H1 (cell line): Measurements from ENCODE around the gene FBN3. TPM values are rescaled to one million over a fixed set of nuclear protein-coding genes. Genes with fewer than 3 reads are reported as not detected.

Experiments used
- CTCF ChIA-PET: fragments of 300-600 bp; sonication (Branson Sonifier 250); formaldehyde crosslinking; loops from one replicate; lab custom pipeline; 2021; ENCODE audit not compliant: partially characterized antibody; lab: Charles Lee
- POLR2A ChIA-PET: fragments of 300-600 bp; sonication (Branson Sonifier 250); formaldehyde crosslinking; loops from one replicate; lab custom pipeline; 2021; ENCODE audit warnings: inconsistent platforms; ENCODE audit not compliant: partially characterized antibody; lab: Charles Lee
- DNase-seq, 2 experiments: peaks; one replicate each; pipeline versions ENCODE4 v3.0.0 to v3.0.0-alpha.2; 2010 to 2022; ENCODE audit warnings: low spot score in 2 of 2, low read depth in 1 of 2, mixed read lengths in 1 of 2
- FAIRE-seq: peaks from 2 replicates; lab custom pipeline; 2011; peaks lifted over from hg19 to GRCh38; lab: Jason Lieb, UNC
- H2AFZ ChIP-seq: 2 replicates; pipeline ENCODE4 v1.8.1; 2012; ENCODE audit warnings: low read length, inconsistent platforms
- H2AK5ac ChIP-seq: 2 replicates; pipeline ENCODE4 v1.6.1; 2013; ENCODE audit warnings: low read depth, low read length
- H2BK120ac ChIP-seq: replicated peaks from 2 replicates; pipeline ENCODE3; 2013; ENCODE audit warnings: low read depth, low read length, inconsistent platforms
- H2BK12ac ChIP-seq: 2 replicates; pipeline ENCODE4 v1.6.1; 2013; ENCODE audit warnings: low read depth, low read length
- H2BK15ac ChIP-seq: 2 replicates; pipeline ENCODE4 v1.6.1; 2013; ENCODE audit warnings: low read length
- H2BK20ac ChIP-seq: 2 replicates; pipeline ENCODE4 v1.6.1; 2013; ENCODE audit warnings: low read length
- H2BK5ac ChIP-seq: 2 replicates; pipeline ENCODE4 v1.6.1; 2013; ENCODE audit warnings: low read depth, low read length
- H3K14ac ChIP-seq: 2 replicates; pipeline ENCODE4 v1.6.1; 2013; ENCODE audit warnings: inconsistent platforms; ENCODE audit not compliant: insufficient read length
- H3K18ac ChIP-seq: 2 replicates; pipeline ENCODE4 v1.6.1; 2013; ENCODE audit warnings: low read length; ENCODE audit errors: extremely low read depth
- H3K23ac ChIP-seq: 2 replicates; pipeline ENCODE4 v1.6.1; 2013; ENCODE audit warnings: inconsistent platforms; ENCODE audit not compliant: insufficient read length
- H3K23me2 ChIP-seq: 2 replicates; pipeline ENCODE4 v1.6.1; 2013; ENCODE audit warnings: low read depth, low read length
- H3K27ac ChIP-seq: 2 replicates; pipeline ENCODE4 v1.6.1; 2011; ENCODE audit warnings: low read depth, low read length, inconsistent platforms
- H3K27me3 ChIP-seq, 4 experiments: replicated peaks in 1 of 4; 1 replicate in 1 of 4; 2 replicates in 3 of 4; pipeline versions ENCODE4 v1.6.1 to v1.8.1; 2011 to 2013; ENCODE audit warnings: low read length in 3 of 4, mild to moderate bottlenecking in 3 of 4, inconsistent platforms in 2 of 4, mixed read lengths in 2 of 4, moderate library complexity in 1 of 4; ENCODE audit not compliant: control insufficient read depth in 3 of 4, insufficient read depth in 3 of 4; ENCODE audit errors: extremely low read depth in 1 of 4
- H3K36me3 ChIP-seq, 4 experiments: 2 replicates each; pipeline versions ENCODE4 v1.6.1 to v1.8.1; 2011 to 2013; ENCODE audit warnings: mild to moderate bottlenecking in 4 of 4, low read length in 3 of 4, moderate library complexity in 2 of 4, control low read depth in 1 of 4, inconsistent platforms in 1 of 4; ENCODE audit not compliant: insufficient read depth in 4 of 4, control insufficient read depth in 2 of 4
- H3K4ac ChIP-seq: replicated peaks from 2 replicates; pipeline ENCODE3; 2013; ENCODE audit warnings: low read length, low read depth, mixed read lengths, inconsistent platforms; ENCODE audit not compliant: insufficient read length
- H3K4me1 ChIP-seq, 4 experiments: replicated peaks in 1 of 4; 1 replicate in 1 of 4; 2 replicates in 3 of 4; pipeline versions ENCODE4 v1.6.1 to v1.8.1; 2011 to 2013; ENCODE audit warnings: low read length in 3 of 4, inconsistent platforms in 2 of 4, mixed read lengths in 1 of 4; ENCODE audit not compliant: insufficient read depth in 4 of 4, control insufficient read depth in 3 of 4
- H3K4me2 ChIP-seq, 2 experiments: 2 replicates each; pipeline versions ENCODE4 v1.6.1 to v1.8.1; 2011 to 2013; ENCODE audit warnings: low read depth in 2 of 2, low read length in 2 of 2, control low read depth in 1 of 2, inconsistent platforms in 1 of 2, mild to moderate bottlenecking in 1 of 2; ENCODE audit not compliant: insufficient read depth in 1 of 2
- H3K4me3 ChIP-seq, 4 experiments: fragments of 200-600, 300-600 bp in 1 of 4; sonication (generic), shearing (Covaris generic), sonication (Bioruptor Twin) in 1 of 4; 2 replicates each; pipeline versions ENCODE4 v1.5.1 to v1.8.1; 2011 to 2016; ENCODE audit warnings: low read length in 4 of 4, low read depth in 3 of 4, control low read depth in 2 of 4, inconsistent platforms in 2 of 4, mild to moderate bottlenecking in 2 of 4, mixed read lengths in 1 of 4, moderate library complexity in 1 of 4; ENCODE audit not compliant: insufficient read depth in 2 of 4; ENCODE audit errors: extremely low read depth in 1 of 4
- H3K56ac ChIP-seq: replicated peaks from 2 replicates; pipeline ENCODE3; 2013; ENCODE audit warnings: low read depth, mild to moderate bottlenecking, mixed read lengths, low read length, inconsistent platforms; ENCODE audit not compliant: insufficient read length
- H3K79me1 ChIP-seq: 2 replicates; pipeline ENCODE4 v1.6.1; 2013; ENCODE audit warnings: low read depth, low read length, control low read depth
- H3K79me2 ChIP-seq, 2 experiments: 2 replicates each; pipeline versions ENCODE4 v1.6.1 to v1.8.1; 2012 to 2013; ENCODE audit warnings: low read length in 2 of 2, mild to moderate bottlenecking in 2 of 2, inconsistent platforms in 1 of 2; ENCODE audit not compliant: insufficient read depth in 2 of 2, control insufficient read depth in 1 of 2
- H3K9ac ChIP-seq, 4 experiments: replicated peaks in 1 of 4; 1 replicate in 1 of 4; 2 replicates in 3 of 4; pipeline versions ENCODE4 v1.6.1 to v1.8.1; 2011 to 2013; ENCODE audit warnings: low read depth in 3 of 4, low read length in 3 of 4, control low read depth in 2 of 4, mild to moderate bottlenecking in 2 of 4, moderate library complexity in 2 of 4, inconsistent platforms in 1 of 4; ENCODE audit errors: extremely low read depth in 1 of 4
- H3K9me3 ChIP-seq, 2 experiments: 2 replicates each; pipeline versions ENCODE4 v1.6.1 to v1.8.1; 2012 to 2013; ENCODE audit warnings: mild to moderate bottlenecking in 2 of 2, moderate library complexity in 2 of 2, control low read depth in 1 of 2, inconsistent platforms in 1 of 2, low read depth in 1 of 2, low read length in 1 of 2, mixed read lengths in 1 of 2; ENCODE audit not compliant: insufficient read depth in 2 of 2
- H4K20me1 ChIP-seq, 2 experiments: replicated peaks in 1 of 2; 2 replicates each; pipeline versions ENCODE3 to v1.8.1; 2011 to 2013; ENCODE audit warnings: inconsistent platforms in 2 of 2, low read length in 2 of 2, mild to moderate bottlenecking in 1 of 2; ENCODE audit not compliant: insufficient read depth in 2 of 2, control insufficient read depth in 1 of 2
- H4K5ac ChIP-seq: 2 replicates; pipeline ENCODE4 v1.6.1; 2013; ENCODE audit warnings: low read length, low read depth, mixed read lengths, inconsistent platforms; ENCODE audit not compliant: insufficient read length
- H4K8ac ChIP-seq: 2 replicates; pipeline ENCODE4 v1.8.0; 2013; ENCODE audit warnings: mild to moderate bottlenecking, moderate library complexity, low read length, inconsistent platforms; ENCODE audit not compliant: insufficient read depth; ENCODE audit errors: extremely low read depth
- H4K91ac ChIP-seq: replicated peaks from 2 replicates; pipeline ENCODE3; 2013; ENCODE audit warnings: low read length, mixed read lengths, inconsistent platforms; ENCODE audit not compliant: insufficient read length
- CEBPB ChIP-seq: IDR thresholded peaks from 2 replicates; pipeline ENCODE4 v1.6.1; 2012; ENCODE audit warnings: low read depth, low read length
- CHD1 ChIP-seq: IDR thresholded peaks from 2 replicates; pipeline ENCODE4 v1.6.1; 2012; ENCODE audit warnings: low read depth, low read length, improper control_type of control experiment
- CTBP2 ChIP-seq: IDR thresholded peaks from 2 replicates; pipeline ENCODE4 v1.7.0; 2011; ENCODE audit warnings: borderline replicate concordance, mild to moderate bottlenecking, moderate library complexity, mixed read lengths, low read length; ENCODE audit not compliant: insufficient read depth, insufficient read length
- CTCF ChIP-seq, 3 experiments: IDR thresholded peaks; 1 replicate in 2 of 3; 2 replicates in 1 of 3; pipeline versions ENCODE4 v1.5.1 to v1.6.1; 2011; ENCODE audit warnings: low read length in 3 of 3, mild to moderate bottlenecking in 3 of 3, inconsistent platforms in 2 of 3, low read depth in 1 of 3, moderate library complexity in 1 of 3; ENCODE audit not compliant: insufficient read depth in 1 of 3; ENCODE audit errors: control extremely low read depth in 1 of 3
- GABPA ChIP-seq: IDR thresholded peaks from 2 replicates; pipeline ENCODE4 v1.6.1; 2011; ENCODE audit warnings: mild to moderate bottlenecking, low read length, moderate library complexity, borderline replicate concordance; ENCODE audit not compliant: insufficient read depth
- RXRA ChIP-seq: IDR thresholded peaks from 2 replicates; pipeline ENCODE4 v1.6.1; 2011; ENCODE audit warnings: low read depth, mild to moderate bottlenecking, low read length, moderate library complexity; ENCODE audit not compliant: insufficient read depth
- SRF ChIP-seq: IDR thresholded peaks from 2 replicates; pipeline ENCODE4 v1.6.1; 2011; ENCODE audit warnings: mild to moderate bottlenecking, low read depth, low read length, moderate library complexity
- ZNF274 ChIP-seq: IDR thresholded peaks from 2 replicates; pipeline ENCODE4 v1.7.0; 2012; ENCODE audit warnings: low read length, borderline replicate concordance; ENCODE audit errors: extremely low read depth
- WGBS, 2 experiments: shearing (Covaris generic) in 1 of 2; methylation state at CpG; one replicate each; pipeline versions ENCODE4 v1.1.6 to v1.1.7; 2013 to 2015; ENCODE audit warnings: low lambda C conversion rate in 2 of 2, mixed read lengths in 2 of 2, inconsistent platforms in 1 of 2, low coverage in 1 of 2, missing lambda C conversion rate in 1 of 2; ENCODE audit not compliant: insufficient replicate concordance in 2 of 2, insufficient coverage in 1 of 2, insufficient read length in 1 of 2; ENCODE audit errors: extremely low coverage in 1 of 2, missing lambda C conversion rate in 1 of 2; 5-methylcytosine and 5-hydroxymethylcytosine counted together
- polyA plus RNA-seq, 7 experiments: library from polyadenylated mRNA; depleted of rRNA in 3 of 7; stranded (reverse) in 5 of 7; unstranded in 2 of 7; fragments of >200 nt in 5 of 7; fragments of 200-250 nt in 2 of 7; gene quantifications; 1 replicate in 5 of 7; 2 replicates in 1 of 7; 4 replicates in 1 of 7; pipeline versions ENCODE4 v1.2.1 to v1.2.3, GENCODE V29; 2011 to 2013; ENCODE audit warnings: missing spikeins in 2 of 7, mixed read lengths in 2 of 7
- total RNA-seq: library from RNA; stranded (reverse); fragmentation: NEBNext Ultra II Directional; extraction: Animal tissue kit (Norgen Biotek cat#: 25700); gene quantifications from 2 replicates; pipeline ENCODE4 v1.2.1, GENCODE V29; 2021
- TF ChIP-seq, protein P1 (sequence below): IDR thresholded peaks from 2 replicates; pipeline ENCODE4 v1.6.1; 2012; ENCODE audit warnings: low read length, inconsistent platforms

FBN3 gene
- total and polyA plus RNA-seq, 2 of the 8 experiments (the other 6 are each of a cell fraction or from before 2014, with no cell fraction given): 37.1 to 38.7 TPM

DNA sequence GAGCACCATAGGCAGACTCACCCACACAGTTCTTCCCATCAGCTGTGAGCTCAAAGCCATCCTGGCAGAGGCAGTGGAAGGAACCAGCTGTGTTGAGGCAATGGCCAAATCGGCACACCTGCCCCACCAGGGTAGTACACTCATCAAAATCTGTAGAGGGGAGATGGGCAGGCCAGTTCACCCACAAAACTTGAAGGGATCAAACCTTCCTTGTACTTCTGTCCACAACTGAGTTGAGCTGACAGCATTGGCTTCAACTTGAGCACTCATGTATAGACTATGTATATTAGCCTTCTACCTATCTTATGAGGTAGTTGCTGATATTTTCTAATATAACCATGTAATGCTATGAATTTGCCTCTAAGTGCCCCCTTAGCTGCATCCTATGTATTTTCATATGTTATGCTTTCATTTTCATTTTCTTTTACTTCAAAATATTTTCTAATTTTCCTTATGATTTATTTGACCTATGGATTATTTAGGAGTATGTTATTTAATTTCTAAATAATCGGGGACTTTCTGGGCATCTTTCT lies 54.0 kb downstream of the FBN3 start:
- CTCF ChIA-PET: no interaction called here
- Histone ChIP-seq H3K14ac (no peak overlapping the region), H3K36me3 (peaks cover 27 to 56% (median 44%) of the 10 kb centered on the region in 4 experiments), H3K56ac (no peak overlapping the region), H3K9ac (no peak overlapping the region), H2BK120ac (no peak overlapping the region), H3K79me2 (no peaks in the 10 kb centered on the region), H2BK20ac (no peak overlapping the region), H3K4me3 (no peak overlapping the region), H3K9me3 (peaks cover 18% of the 10 kb centered on the region in 2 experiments), H2BK5ac (no peak overlapping the region), H3K27me3 (no peaks in the 10 kb centered on the region), H3K18ac (no peak overlapping the region), H3K23me2 (no peaks in the 10 kb centered on the region), H3K27ac (no peak overlapping the region), H4K20me1 (no peaks in the 10 kb centered on the region), H3K79me1 (no peaks in the 10 kb centered on the region; the same call in 1 of the 2 replicates), H4K5ac (no peak overlapping the region), H2BK12ac (no peak overlapping the region), H4K91ac (no peak overlapping the region), H2BK15ac (no peak overlapping the region), H4K8ac (no peak overlapping the region; the same call in 1 of the 2 replicates), H2AK5ac (no peak overlapping the region), H3K23ac (no peak overlapping the region), H3K4ac (no peak overlapping the region), H3K4me2 (no peak overlapping the region), H3K4me1 (no peaks in the 10 kb centered on the region), H2AFZ (no peak overlapping the region)
- FAIRE-seq: no peak
- POLR2A ChIA-PET: interaction anchor here (0.9 to 1.6 kb wide), 2 partner anchors 18 to 147 kb away, joined by 3 to 4 read pairs; no protein-coding TSS in a partner anchor
- DNase-seq: no peak
- WGBS, 2 experiments: 87% methylated on average over 2 of the region's 2 CpGs; no CpG with 5 or more reads in 1 of the 2 experiments
- TF ChIP-seq ZNF274 (no peak), CTBP2 (no peak), RXRA (no peak), CHD1 (no peak), GABPA (no peak), SRF (no peak), CEBPB (no peak), CTCF (IDR thresholded peaks at IDR 0.05; ENCODE audit: control extremely low read depth in 1 of 3, insufficient read depth in 1 of 3, low read depth in 1 of 3, low read length in 3 of 3) (no peak)
- TF ChIP-seq, protein P1, sequence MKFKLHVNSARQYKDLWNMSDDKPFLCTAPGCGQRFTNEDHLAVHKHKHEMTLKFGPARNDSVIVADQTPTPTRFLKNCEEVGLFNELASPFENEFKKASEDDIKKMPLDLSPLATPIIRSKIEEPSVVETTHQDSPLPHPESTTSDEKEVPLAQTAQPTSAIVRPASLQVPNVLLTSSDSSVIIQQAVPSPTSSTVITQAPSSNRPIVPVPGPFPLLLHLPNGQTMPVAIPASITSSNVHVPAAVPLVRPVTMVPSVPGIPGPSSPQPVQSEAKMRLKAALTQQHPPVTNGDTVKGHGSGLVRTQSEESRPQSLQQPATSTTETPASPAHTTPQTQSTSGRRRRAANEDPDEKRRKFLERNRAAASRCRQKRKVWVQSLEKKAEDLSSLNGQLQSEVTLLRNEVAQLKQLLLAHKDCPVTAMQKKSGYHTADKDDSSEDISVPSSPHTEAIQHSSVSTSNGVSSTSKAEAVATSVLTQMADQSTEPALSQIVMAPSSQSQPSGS: no peak
